H9 (cell line): ENCODE results near the gene LTK. TPM values are rescaled to one million over a fixed set of nuclear protein-coding genes. Genes with fewer than 3 reads are reported as not detected.
A peak's percentile ranks its signal among the peaks of the same experiment; 100 is the strongest.

Experiments used
- DNase-seq: peaks from one replicate; pipeline ENCODE4 v3.0.0-alpha.2; 2017
- H2AFZ ChIP-seq: one replicate; pipeline ENCODE4 v1.6.1; 2013; ENCODE audit warnings: mild to moderate bottlenecking, low read length, control low read depth, moderate library complexity
- H2AK5ac ChIP-seq: 2 replicates; pipeline ENCODE4 v1.6.1; 2013; ENCODE audit warnings: low read length, control low read depth, mixed read lengths; ENCODE audit not compliant: insufficient read length
- H2BK120ac ChIP-seq: one replicate; pipeline ENCODE4 v1.6.1; 2013; ENCODE audit warnings: low read depth, mild to moderate bottlenecking, low read length, control low read depth, inconsistent platforms; ENCODE audit not compliant: poor library complexity, severe bottlenecking
- H2BK12ac ChIP-seq: 2 replicates; pipeline ENCODE4 v1.6.1; 2013; ENCODE audit warnings: low read length, control low read depth, mixed read lengths, low read depth; ENCODE audit not compliant: insufficient read length
- H2BK15ac ChIP-seq: 2 replicates; pipeline ENCODE4 v1.6.1; 2013; ENCODE audit warnings: low read depth, low read length, control low read depth
- H2BK20ac ChIP-seq: one replicate; pipeline ENCODE4 v1.6.1; 2013; ENCODE audit warnings: low read depth, mild to moderate bottlenecking, low read length, control low read depth, inconsistent platforms; ENCODE audit not compliant: poor library complexity, severe bottlenecking
- H2BK5ac ChIP-seq: 2 replicates; pipeline ENCODE4 v1.6.1; 2013; ENCODE audit warnings: low read length, control low read depth, mixed read lengths; ENCODE audit not compliant: insufficient read length
- H3K14ac ChIP-seq: 2 replicates; pipeline ENCODE4 v1.6.1; 2013; ENCODE audit warnings: low read length, control low read depth; ENCODE audit not compliant: insufficient read depth
- H3K18ac ChIP-seq: 2 replicates; pipeline ENCODE4 v1.6.1; 2013; ENCODE audit warnings: low read depth, mild to moderate bottlenecking, mixed read lengths, low read length, control low read depth; ENCODE audit not compliant: insufficient read length
- H3K23ac ChIP-seq: 2 replicates; pipeline ENCODE4 v1.6.1; 2013; ENCODE audit warnings: low read length, control low read depth, mixed read lengths, low read depth; ENCODE audit not compliant: insufficient read length
- H3K23me2 ChIP-seq: 2 replicates; pipeline ENCODE4 v1.6.1; 2013; ENCODE audit warnings: low read depth, mild to moderate bottlenecking, mixed read lengths, low read length, control low read depth; ENCODE audit not compliant: insufficient read length, poor library complexity, severe bottlenecking
- H3K27ac ChIP-seq: 2 replicates; pipeline ENCODE4 v1.5.1; 2013; ENCODE audit warnings: low read length, control low read depth, mixed read lengths, low read depth; ENCODE audit not compliant: insufficient read length
- H3K27me3 ChIP-seq: 2 replicates; pipeline ENCODE4 v1.6.1; 2013; ENCODE audit warnings: low read length, control low read depth, inconsistent platforms; ENCODE audit not compliant: insufficient read depth
- H3K4ac ChIP-seq: 2 replicates; pipeline ENCODE4 v1.6.1; 2013; ENCODE audit warnings: low read depth, mild to moderate bottlenecking, control low read depth, inconsistent platforms, low read length, moderate library complexity
- H3K4me1 ChIP-seq: 2 replicates; pipeline ENCODE4 v1.6.1; 2013; ENCODE audit warnings: low read length, control low read depth, inconsistent platforms; ENCODE audit not compliant: insufficient read depth
- H3K4me2 ChIP-seq: 2 replicates; pipeline ENCODE4 v1.6.1; 2013; ENCODE audit warnings: low read length, control low read depth, mixed read lengths; ENCODE audit not compliant: insufficient read length, insufficient read depth
- H3K56ac ChIP-seq: 2 replicates; pipeline ENCODE4 v1.6.1; 2013; ENCODE audit warnings: low read depth, mild to moderate bottlenecking, mixed read lengths, low read length, control low read depth; ENCODE audit not compliant: insufficient read length
- H3K79me1 ChIP-seq: 2 replicates; pipeline ENCODE4 v1.6.1; 2013; ENCODE audit warnings: low read depth, mild to moderate bottlenecking, moderate library complexity, low read length, control low read depth, inconsistent platforms; ENCODE audit not compliant: insufficient read depth, poor library complexity, severe bottlenecking
- H3K79me2 ChIP-seq: 2 replicates; pipeline ENCODE4 v1.6.1; 2013; ENCODE audit warnings: low read length, control low read depth, inconsistent platforms; ENCODE audit not compliant: insufficient read depth
- H3K9ac ChIP-seq: 2 replicates; pipeline ENCODE4 v1.6.1; 2013; ENCODE audit warnings: low read length, control low read depth, mixed read lengths; ENCODE audit not compliant: insufficient read length; ENCODE audit errors: extremely low read depth
- H3K9me3 ChIP-seq: one replicate; pipeline ENCODE4 v1.6.1; 2013; ENCODE audit warnings: low read depth, low read length, inconsistent platforms; ENCODE audit not compliant: control insufficient read depth
- H3T11ph ChIP-seq: one replicate; pipeline ENCODE4 v1.6.1; 2013; ENCODE audit warnings: mild to moderate bottlenecking, low read length, control low read depth, inconsistent platforms
- H4K20me1 ChIP-seq: one replicate; pipeline ENCODE4 v1.6.1; 2013; ENCODE audit not compliant: control insufficient read depth, insufficient read length, insufficient read depth
- H4K5ac ChIP-seq: 2 replicates; pipeline ENCODE4 v1.6.1; 2013; ENCODE audit warnings: low read depth, mild to moderate bottlenecking, mixed read lengths, low read length, control low read depth; ENCODE audit not compliant: insufficient read length
- H4K8ac ChIP-seq: replicated peaks from 2 replicates; pipeline ENCODE4 v1.6.1; 2013; ENCODE audit warnings: low read length, control low read depth, mixed read lengths, low read depth; ENCODE audit not compliant: insufficient read length
- H4K91ac ChIP-seq: 2 replicates; pipeline ENCODE4 v1.6.1; 2013; ENCODE audit warnings: low read depth, mild to moderate bottlenecking, moderate library complexity, mixed read lengths, low read length, control low read depth; ENCODE audit not compliant: insufficient read length
- H3K27ac Mint-ChIP-seq, 3 experiments: 2 replicates in 2 of 3; 3 replicates in 1 of 3; pipeline ENCODE4 v1.8.0; 2020 to 2021; ENCODE audit warnings: mixed read lengths in 3 of 3, mild to moderate bottlenecking in 1 of 3, moderate library complexity in 1 of 3
- H3K27me3 Mint-ChIP-seq: 2 replicates; pipeline ENCODE4 v1.8.0; 2021; ENCODE audit warnings: low read depth, mild to moderate bottlenecking, moderate library complexity, mixed read lengths
- H3K36me3 Mint-ChIP-seq, 3 experiments: 2 replicates in 2 of 3; 3 replicates in 1 of 3; pipeline ENCODE4 v1.8.0; 2020 to 2021; ENCODE audit warnings: low read depth in 3 of 3, mixed read lengths in 3 of 3; ENCODE audit not compliant: insufficient read depth in 1 of 3
- H3K4me1 Mint-ChIP-seq, 2 experiments: 2 replicates each; pipeline ENCODE4 v1.8.0; 2020; ENCODE audit warnings: mixed read lengths in 2 of 2
- H3K4me3 Mint-ChIP-seq, 2 experiments: 2 replicates in 1 of 2; 3 replicates in 1 of 2; pipeline ENCODE4 v1.8.0; 2020 to 2021; ENCODE audit warnings: mild to moderate bottlenecking in 2 of 2, mixed read lengths in 2 of 2, moderate library complexity in 1 of 2
- H3K9me3 Mint-ChIP-seq, 2 experiments: 2 replicates in 1 of 2; 3 replicates in 1 of 2; pipeline ENCODE4 v1.8.0; 2020; ENCODE audit warnings: mild to moderate bottlenecking in 2 of 2, mixed read lengths in 2 of 2, moderate library complexity in 1 of 2
- CTCF ChIP-seq: fragments of 200-600 bp; sonication (generic); conservative IDR thresholded peaks from 3 replicates; pipeline ENCODE4 v1.8.0; 2021; ENCODE audit warnings: antibody characterized with exemption, mild to moderate bottlenecking
- whole genome bisulfite sequencing: extraction: QIAGEN DNeasy Blood & Tissue Kit; methylation state at CpG from one replicate; pipeline ENCODE4 v1.1.7; 2013; ENCODE audit warnings: missing lambda C conversion rate, low lambda C conversion rate, mixed read lengths; ENCODE audit not compliant: insufficient read length; ENCODE audit errors: extremely low coverage; 5-methylcytosine and 5-hydroxymethylcytosine counted together
- total RNA-seq: library from RNA; stranded (reverse); gene quantifications from 2 replicates; pipeline ENCODE4 v1.2.1, GENCODE V29; 2021

LTK gene
- total RNA-seq, 1 experiment from 2014 or later = 0.31 TPM

- no peak overlapping the region for H3K9ac ChIP-seq
- peaks cover 4 to 11% (median 10%) of the 10 kb centered on the region in 3 experiments; a peak in 5 of 7 replicates for H3K36me3 Mint-ChIP-seq
These were observed 44.2 kb upstream of the LTK start for GRCh38 chr15:41557673-41558399.

More at GRCh38 chr15:41557673-41558399, 44.2 kb upstream of the LTK start:
- Histone ChIP-seq H3K4me2 (peak overlapping the region; percentile 93), H3K79me2 (no peaks in the 10 kb centered on the region; the same call in 1 of the 2 replicates), H4K5ac (no peak overlapping the region), H3K14ac (no peak overlapping the region), H2BK120ac (no peak overlapping the region), H3K56ac (no peak overlapping the region), H3K18ac (no peak overlapping the region), H3K4me1 (peaks cover 11% of the 10 kb centered on the region; the same call in 1 of the 2 replicates), H4K91ac (no peak overlapping the region), H3K27ac (no peak overlapping the region), H3K79me1 (no peaks in the 10 kb centered on the region), H3T11ph (no peak overlapping the region), H4K20me1 (no peaks in the 10 kb centered on the region), H3K23me2 (peaks cover 15% of the 10 kb centered on the region), H2BK12ac (no peak overlapping the region), H3K4ac (no peak overlapping the region), H3K9me3 (no peaks in the 10 kb centered on the region), H2BK5ac (no peak overlapping the region), H2AK5ac (no peak overlapping the region), H4K8ac (no peak overlapping the region), H2AFZ (no peak overlapping the region), H3K27me3 (no peaks in the 10 kb centered on the region; the same call in 1 of the 2 replicates), H3K23ac (no peak overlapping the region), H2BK15ac (no peak overlapping the region), H2BK20ac (no peak overlapping the region)
- Mint-ChIP-seq H3K9me3 (no peaks in the 10 kb centered on the region; a peak in 1 of 5 replicates), H3K4me1 (peaks cover 40 to 46% of the 10 kb centered on the region in 2 experiments), H3K27ac (peak overlapping the region; percentile 83 to 97 (median 88)), H3K27me3 (no peaks in the 10 kb centered on the region), H3K4me3 (peak overlapping the region; percentile 82 to 90)
- peak; percentile 89 for DNase-seq
- peak; percentile 97 for TF ChIP-seq CTCF
- WGBS = no CpG with 5 or more reads among the region's 7 CpGs
